PC-9 (cell line): ENCODE measurements around the gene ZDHHC11B. TPM values are rescaled to one million over a fixed set of nuclear protein-coding genes. Genes with fewer than 3 reads are reported as not detected.
"Not testable (repeated sequence)": the region's sequence is repeated elsewhere in the genome, so short reads cannot be mapped to it uniquely, and the experiment has no call there.

Experiments used
- BruUV-seq: library from RNA; stranded (reverse); fragments of 400-500 nt; replicated peaks from 2 replicates; lab custom pipeline; 2021; lab: Mats Ljungman, UMichigan
- CTCF ChIA-PET: fragments of 300-600 bp; sonication (Branson Sonifier 250); formaldehyde crosslinking; loops from one replicate; lab custom pipeline; 2022; ENCODE audit warnings: antibody characterized with exemption; lab: Charles Lee
- POLR2A ChIA-PET: fragments of 300-600 bp; sonication (Branson Sonifier 250); formaldehyde crosslinking; loops from one replicate; lab custom pipeline; 2022; ENCODE audit warnings: antibody characterized with exemption; ENCODE audit not compliant: unreplicated experiment; lab: Charles Lee
- DNase-seq, 2 experiments: peaks; one replicate each; pipeline versions ENCODE4 v3.0.0 to v3.0.0-alpha.2; 2015 to 2022; ENCODE audit warnings: mixed read lengths in 1 of 2
- H2AFZ ChIP-seq: fragments of 200-600 bp; sonication (generic); 2 replicates; pipeline ENCODE4 v1.8.1; 2017; ENCODE audit warnings: antibody characterized with exemption
- H3F3A ChIP-seq: fragments of 200-600 bp; sonication (generic); 2 replicates; pipeline ENCODE4 v1.8.1; 2017; ENCODE audit warnings: antibody characterized with exemption, mild to moderate bottlenecking, low read depth; ENCODE audit not compliant: insufficient read depth
- H3K27ac ChIP-seq: fragments of 200-600 bp; sonication (generic); 2 replicates; pipeline ENCODE4 v1.6.1; 2016; ENCODE audit warnings: mixed run types
- H3K27me3 ChIP-seq: fragments of 200-600 bp; sonication (generic); 2 replicates; pipeline ENCODE4 v1.6.1; 2016; ENCODE audit warnings: low read depth, mixed run types; ENCODE audit not compliant: insufficient read depth
- H3K36me3 ChIP-seq: fragments of 200-600 bp; sonication (generic); 2 replicates; pipeline ENCODE4 v1.6.1; 2016; ENCODE audit warnings: low read depth, mixed run types
- H3K4me1 ChIP-seq: fragments of 200-600 bp; sonication (generic); replicated peaks from 2 replicates; pipeline ENCODE4 v1.6.1; 2016; ENCODE audit warnings: mixed run types; ENCODE audit not compliant: insufficient read depth
- H3K4me2 ChIP-seq: fragments of 200-600 bp; sonication (generic); 2 replicates; pipeline ENCODE4 v1.6.1; 2017; ENCODE audit warnings: mixed run types
- H3K4me3 ChIP-seq: fragments of 200-600 bp; sonication (generic); 2 replicates; pipeline ENCODE4 v1.6.1; 2016; ENCODE audit warnings: mixed run types
- H3K79me2 ChIP-seq: fragments of 200-600 bp; sonication (generic); 2 replicates; pipeline ENCODE4 v1.6.1; 2017; ENCODE audit warnings: low read depth, mixed run types
- H3K9me2 ChIP-seq: fragments of 200-600 bp; sonication (generic); 2 replicates; pipeline ENCODE4 v1.8.1; 2017; ENCODE audit warnings: mild to moderate bottlenecking; ENCODE audit not compliant: insufficient read depth
- H3K9me3 ChIP-seq: fragments of 200-600 bp; sonication (generic); 2 replicates; pipeline ENCODE4 v1.8.1; 2016; ENCODE audit warnings: low read depth; ENCODE audit not compliant: insufficient read depth
- H4K20me1 ChIP-seq: fragments of 200-600 bp; sonication (generic); 2 replicates; pipeline ENCODE4 v1.8.1; 2017; ENCODE audit not compliant: insufficient read depth
- EZH2 ChIP-seq: fragments of 200-600 bp; sonication (generic); IDR thresholded peaks from 2 replicates; pipeline ENCODE4 v1.8.0; 2017; ENCODE audit warnings: antibody characterized with exemption, low read depth
- intact Hi-C: fragments of 100-400 bp; cut with micrococcal nuclease; formaldehyde crosslinking; loops from one replicate; pipeline ENCODE4 v1.10.0; 2022; ENCODE audit not compliant: unreplicated experiment
- total RNA-seq: library from RNA; stranded (reverse); gene quantifications from 2 replicates; pipeline ENCODE4 v1.2.3, GENCODE V29; 2021

ZDHHC11B gene
- total RNA-seq, 1 experiment from 2014 or later = 0.41 TPM

- H3K4me2 ChIP-seq, H3K4me3 ChIP-seq, H3F3A ChIP-seq, H4K20me1 ChIP-seq, H3K9me2 ChIP-seq, H3K9me3 ChIP-seq, H3K4me1 ChIP-seq, BruUV-seq, DNase-seq, H3K27ac ChIP-seq, H3K36me3 ChIP-seq, CTCF ChIA-PET, POLR2A ChIA-PET, H2AFZ ChIP-seq, H3K79me2 ChIP-seq: not testable (repeated sequence)
- intact Hi-C loops = loop anchor here (2.0 kb wide), 1 partner anchor 90 kb away; no protein-coding TSS in a partner anchor
- H3K27me3 ChIP-seq = peaks cover 69% of the 10 kb centered on the region
These were observed 4.2 kb upstream of the ZDHHC11B start for GRCh38 chr5:788703-789102.

- H3K27ac ChIP-seq, CTCF ChIA-PET, H3K9me2 ChIP-seq, H2AFZ ChIP-seq, H3K4me2 ChIP-seq, BruUV-seq, H4K20me1 ChIP-seq, H3K4me1 ChIP-seq, H3K36me3 ChIP-seq, POLR2A ChIA-PET, H3K79me2 ChIP-seq, DNase-seq, H3F3A ChIP-seq, H3K4me3 ChIP-seq, H3K9me3 ChIP-seq: not testable (repeated sequence)
- intact Hi-C loops = loop anchor here (2.0 kb wide), 1 partner anchor 89 kb away; no protein-coding TSS in a partner anchor
- H3K27me3 ChIP-seq = peaks cover 61% of the 10 kb centered on the region
These were observed 3.3 kb upstream of the ZDHHC11B start for GRCh38 chr5:787857-788233.

- POLR2A ChIA-PET, H3K4me1 ChIP-seq, H3K79me2 ChIP-seq, H3F3A ChIP-seq, DNase-seq, H4K20me1 ChIP-seq, intact Hi-C loops, H3K9me3 ChIP-seq, H3K9me2 ChIP-seq, CTCF ChIA-PET, H2AFZ ChIP-seq, H3K4me3 ChIP-seq, H3K36me3 ChIP-seq, H3K27ac ChIP-seq, H3K4me2 ChIP-seq, BruUV-seq: not testable (repeated sequence)
- H3K27me3 ChIP-seq = peaks cover 58% of the 10 kb centered on the region
These were observed 2.8 kb upstream of the ZDHHC11B start for GRCh38 chr5:787224-787856.

GRCh38 chr5:785181-785705 is 714 bp upstream of the ZDHHC11B start:
- intact Hi-C loops = loop anchor here (2.0 kb wide), 1 partner anchor 26 kb away; no protein-coding TSS in a partner anchor
- H3K9me2 ChIP-seq, H3K36me3 ChIP-seq, H3K79me2 ChIP-seq, H3K4me1 ChIP-seq, H3K27ac ChIP-seq, CTCF ChIA-PET, H4K20me1 ChIP-seq, H3F3A ChIP-seq, BruUV-seq, DNase-seq, POLR2A ChIA-PET, H3K9me3 ChIP-seq: not testable (repeated sequence)
- Histone ChIP-seq H3K27me3 (peaks cover 46% of the 10 kb centered on the region), H2AFZ (peak overlapping the region; percentile 89; the same call in 1 of the 2 replicates), H3K4me3 (peak overlapping the region; percentile 68), H3K4me2 (peak overlapping the region; percentile 71)

GRCh38 chr5:783881-784427 is 575 bp downstream of the ZDHHC11B start:
- H3K9me2 ChIP-seq, H3F3A ChIP-seq, POLR2A ChIA-PET, H3K36me3 ChIP-seq, BruUV-seq, H3K79me2 ChIP-seq, CTCF ChIA-PET, H4K20me1 ChIP-seq, H3K4me1 ChIP-seq, H3K9me3 ChIP-seq, H3K27ac ChIP-seq, H2AFZ ChIP-seq: not testable (repeated sequence)
- peak; percentile 97 for TF ChIP-seq EZH2
- intact Hi-C loops = loop anchor here (2.0 kb wide), 1 partner anchor 25 kb away; no protein-coding TSS in a partner anchor
- H3K4me2 ChIP-seq = peak overlapping the region; percentile 71
- DNase-seq = peak; percentile 34 to 59
- H3K4me3 ChIP-seq = peak overlapping the region; percentile 68
- peaks cover 39% of the 10 kb centered on the region for H3K27me3 ChIP-seq

- H3K36me3 ChIP-seq, H3K4me3 ChIP-seq, CTCF ChIA-PET, H3F3A ChIP-seq, H3K9me3 ChIP-seq, H4K20me1 ChIP-seq, DNase-seq, H3K9me2 ChIP-seq, H3K4me2 ChIP-seq, H3K4me1 ChIP-seq, BruUV-seq, H2AFZ ChIP-seq, H3K27ac ChIP-seq, POLR2A ChIA-PET, H3K79me2 ChIP-seq, intact Hi-C loops: not testable (repeated sequence)
- H3K27me3 ChIP-seq = peaks cover 39% of the 10 kb centered on the region
These were observed 1.3 kb downstream of the ZDHHC11B start for GRCh38 chr5:783049-783802.
